HG03135 (cell line): ENCODE results near the gene SNX25.

ENCODE experiments used
- ATAC-seq: cut with Tn5 transposase; IDR thresholded peaks from one replicate; pipeline ENCODE4 v1.9.1; 2021; ENCODE audit warnings: mild to moderate bottlenecking, moderate library complexity; ENCODE audit not compliant: unreplicated experiment

SNX25 gene

GRCh38 chr4:185370268-185370949 is 161.0 kb downstream of the SNX25 start:
- no peak for ATAC-seq

- no peak for ATAC-seq
Measured at GRCh38 chr4:185371702-185372101, 162.3 kb downstream of the SNX25 start.

- no peak for ATAC-seq
Measured at GRCh38 chr4:185374027-185374426, 164.6 kb downstream of the SNX25 start.

- no peak for ATAC-seq
Measured at GRCh38 chr4:185374573-185374972, 165.2 kb downstream of the SNX25 start.

- ATAC-seq = no peak
Measured at GRCh38 chr4:185378264-185378663, 168.9 kb downstream of the SNX25 start.

- no peak for ATAC-seq
Measured at GRCh38 chr4:185379326-185380295, 170.2 kb downstream of the SNX25 start.

GRCh38 chr4:185380320-185380719 is 170.9 kb downstream of the SNX25 start:
- ATAC-seq = no peak

- ATAC-seq = no peak
Measured at GRCh38 chr4:185381288-185382196, 172.1 kb downstream of the SNX25 start.

GRCh38 chr4:185382754-185383153 is 173.4 kb downstream of the SNX25 start:
- no peak for ATAC-seq

GRCh38 chr4:185383451-185383850 is 174.1 kb downstream of the SNX25 start:
- ATAC-seq = no peak

GRCh38 chr4:185384061-185384460 is 174.7 kb downstream of the SNX25 start:
- no peak for ATAC-seq

- no peak for ATAC-seq
Measured at GRCh38 chr4:185384930-185385331, 175.5 kb downstream of the SNX25 start.

- ATAC-seq = no peak
Measured at GRCh38 chr4:185387957-185388356, 178.6 kb downstream of the SNX25 start.

GRCh38 chr4:185390941-185391340 is 181.5 kb downstream of the SNX25 start:
- no peak for ATAC-seq

- ATAC-seq = no peak
Measured at GRCh38 chr4:185392156-185392555, 182.8 kb downstream of the SNX25 start.

- no peak for ATAC-seq
Measured at GRCh38 chr4:185394568-185395237, 185.3 kb downstream of the SNX25 start.

- no peak for ATAC-seq
Measured at GRCh38 chr4:185395238-185395955, 186.0 kb downstream of the SNX25 start, which contains the start of gene LRP2BP. TSS of gene LRP2BP (minus strand) at chr4:185395924. CDS start at chr4:185378186, 17,738 bp downstream.

GRCh38 chr4:185395956-185396723 is 186.7 kb downstream of the SNX25 start:
- ATAC-seq = peak; percentile 78
